Right ventricle myocardium superior (tissue), 1 donor: Measurements from ENCODE around the gene TXLNA. TPM values are rescaled to one million over a fixed set of nuclear protein-coding genes. Genes with fewer than 3 reads are reported as not detected.
"Not testable (repeated sequence)": the region's sequence is repeated elsewhere in the genome, so short reads cannot be mapped to it uniquely, and the experiment has no call there.

Experiments
- ATAC-seq: fragments of 200-7000 bp; cut with Tn5 transposase; one replicate; pipeline ENCODE4 v1.9.1; 2020; ENCODE audit warnings: mild to moderate bottlenecking; ENCODE audit not compliant: poor library complexity
- DNase-seq: peaks from one replicate; pipeline ENCODE4 v3.0.0-alpha.2; 2020
- intact Hi-C: fragments of 100-400 bp; cut with DNase I; formaldehyde crosslinking; loops from one replicate; pipeline ENCODE4 v1.11.2; 2022
- long read RNA-seq: library from polyadenylated mRNA; unstranded; transcript quantifications from one replicate; pipeline ENCODE4 v2.0.0, GENCODE V29; 2021
- total RNA-seq: library from RNA; stranded (reverse); fragmentation: NEBNext Ultra II Directional; extraction: Animal tissue kit (Norgen Biotek cat#: 25700); gene quantifications from one replicate; pipeline ENCODE4 v1.2.1, GENCODE V29; 2021
- donor health status: DM: no; HTN: yes; CAD: no; lungs with severe emphysema.

Gene TXLNA
- 15.5 TPM for total RNA-seq
- long read RNA-seq, full-length matches to known transcripts = 7 of 21 reads
- long read RNA-seq, partial matches to known transcripts = 2 of 21 reads
- long read RNA-seq, other reads (novel, unspliced or antisense) = 12 of 21 reads

- DNase-seq (peak; percentile 98), ATAC-seq (peak; percentile 97)
- intact Hi-C loops = no loop called here
Measured at GRCh38 chr1:32179443-32180185, at the start of gene TXLNA. TXLNA (plus strand) TSS chr1:32179675; CDS start chr1:32180346, 671 bp downstream.

DNA sequence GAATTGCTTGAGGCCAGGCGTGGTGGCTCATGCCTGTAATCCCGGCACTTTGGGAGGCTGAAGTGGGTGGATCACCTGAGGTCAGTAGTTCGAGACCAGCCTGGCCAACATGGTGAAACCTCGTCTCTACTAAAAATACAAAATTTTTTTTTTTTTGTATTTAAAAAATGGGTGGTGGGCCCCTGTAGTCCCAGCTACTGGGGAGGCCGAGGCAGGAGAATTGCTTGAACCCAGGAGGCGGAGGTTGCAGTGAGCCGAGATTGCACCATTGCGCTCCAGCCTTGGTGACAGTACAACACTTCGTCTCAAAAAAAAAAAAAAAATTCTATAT, 45.6 kb upstream of the TXLNA start:
- intact Hi-C loops, ATAC-seq, DNase-seq: not testable (repeated sequence)

DNA sequence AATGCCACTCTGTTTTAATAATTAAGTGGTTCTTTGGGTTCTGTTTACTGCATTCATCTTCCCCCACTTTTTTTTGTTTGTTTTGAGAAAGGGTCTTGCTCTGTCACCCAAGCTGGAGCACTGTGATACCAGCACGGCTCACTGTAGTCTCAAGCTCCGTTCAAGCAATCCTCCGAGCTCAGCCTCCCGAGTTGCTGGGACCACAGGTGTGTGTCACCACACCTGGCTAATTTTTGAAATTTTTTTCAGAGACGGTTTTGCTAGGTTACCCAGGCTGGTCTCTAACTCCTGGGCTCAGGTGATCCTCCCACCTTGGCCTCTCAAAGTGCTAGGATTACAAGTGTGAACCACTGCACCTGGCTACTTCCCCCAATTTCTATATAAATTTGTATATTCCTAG, 42.4 kb upstream of the TXLNA start:
- intact Hi-C loops = no loop called here
- ATAC-seq = no peak
- DNase-seq = no peak

DNA sequence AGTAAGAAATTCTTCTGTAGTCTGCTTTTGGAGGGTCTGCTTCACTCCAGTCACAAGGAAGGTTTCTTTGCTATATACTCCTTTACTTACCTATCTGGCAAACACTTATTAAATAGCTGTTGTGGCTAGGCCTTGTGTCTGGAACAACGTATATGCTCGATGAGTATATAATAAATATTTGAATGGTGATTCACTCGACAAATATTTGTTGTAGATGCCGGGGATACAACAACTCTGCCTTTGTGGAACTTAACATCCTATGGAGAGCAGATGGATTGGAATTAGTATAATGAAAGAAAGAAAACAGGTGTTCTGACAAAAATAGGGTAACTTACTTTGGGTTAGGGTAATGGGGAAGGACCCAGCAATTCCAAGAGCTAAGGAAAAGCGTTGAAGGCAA, 40.5 kb upstream of the TXLNA start:
- no peak for ATAC-seq
- DNase-seq = no peak
- intact Hi-C loops = no loop called here

- ATAC-seq = peak; percentile 93
- intact Hi-C loops = no loop called here
- DNase-seq = peak; percentile 62
Measured at GRCh38 chr1:32142446-32143301, 36.8 kb upstream of the TXLNA start.

DNA sequence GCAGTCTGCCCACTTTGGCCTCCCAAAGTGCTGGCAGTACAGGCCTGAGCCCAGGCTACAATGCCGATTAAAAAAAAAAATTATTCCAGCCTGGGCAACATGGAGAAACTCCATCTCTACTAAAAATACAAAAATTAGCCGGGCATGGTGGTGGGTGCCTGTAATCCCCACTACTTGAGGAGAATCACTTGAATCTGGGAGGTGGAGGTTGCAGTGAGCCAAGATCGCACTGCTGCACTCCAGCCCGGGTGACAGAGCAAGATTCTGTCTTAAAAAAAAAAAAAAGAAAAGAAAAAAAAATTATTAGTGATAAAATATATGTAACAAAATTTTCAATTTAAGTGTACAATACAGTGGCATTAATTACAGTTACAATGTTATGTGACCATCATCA, 36.2 kb upstream of the TXLNA start:
- ATAC-seq = peak; percentile 10
- intact Hi-C loops, DNase-seq: not testable (repeated sequence)

DNA sequence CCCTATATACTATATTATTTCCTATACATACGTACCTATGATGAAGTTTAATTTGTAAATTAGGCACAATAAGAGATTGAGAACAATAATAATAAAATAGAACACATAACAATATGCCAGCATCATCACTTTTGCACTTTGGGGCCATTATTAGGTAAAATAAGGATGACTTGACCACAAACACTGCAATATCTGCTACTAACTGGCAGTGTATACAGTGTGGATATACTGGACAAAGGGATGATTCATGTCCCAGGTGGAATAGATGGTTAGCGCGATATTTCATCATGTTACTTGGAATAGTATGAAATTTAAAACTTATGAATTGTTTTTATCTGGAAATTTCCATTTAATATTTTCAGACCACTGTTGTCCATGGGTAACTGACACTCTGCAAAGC, 35.4 kb upstream of the TXLNA start:
- DNase-seq (no peak), ATAC-seq (no peak)
- intact Hi-C loops = no loop called here

- intact Hi-C loops, ATAC-seq, DNase-seq: not testable (repeated sequence)
Measured at GRCh38 chr1:32147799-32148198, 31.7 kb upstream of the TXLNA start.

DNA sequence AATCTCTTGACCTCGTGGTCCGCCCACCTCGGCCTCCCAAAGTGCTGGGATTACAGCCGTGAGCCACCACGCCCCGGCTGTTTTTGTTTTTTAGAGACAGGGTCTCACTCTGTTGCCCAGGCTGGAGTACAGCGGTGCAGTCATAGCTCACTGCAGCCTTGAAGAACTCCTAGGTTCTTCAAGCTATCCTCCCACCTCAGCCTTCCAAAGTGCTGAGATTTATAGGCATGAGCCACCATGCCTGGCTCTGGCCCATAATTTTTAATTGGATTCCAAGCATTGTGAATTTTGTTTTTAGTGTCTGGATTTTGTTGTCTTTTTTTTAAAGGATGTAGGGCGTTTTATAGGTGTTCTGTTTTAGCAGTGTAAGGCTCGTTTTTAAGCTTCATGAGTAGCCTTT, 28.6 kb upstream of the TXLNA start:
- DNase-seq = no peak
- ATAC-seq = no peak
- intact Hi-C loops = no loop called here

- intact Hi-C loops = no loop called here
- DNase-seq (no peak), ATAC-seq (peak; percentile 19)
Measured at GRCh38 chr1:32151319-32151787, 28.1 kb upstream of the TXLNA start.

DNA sequence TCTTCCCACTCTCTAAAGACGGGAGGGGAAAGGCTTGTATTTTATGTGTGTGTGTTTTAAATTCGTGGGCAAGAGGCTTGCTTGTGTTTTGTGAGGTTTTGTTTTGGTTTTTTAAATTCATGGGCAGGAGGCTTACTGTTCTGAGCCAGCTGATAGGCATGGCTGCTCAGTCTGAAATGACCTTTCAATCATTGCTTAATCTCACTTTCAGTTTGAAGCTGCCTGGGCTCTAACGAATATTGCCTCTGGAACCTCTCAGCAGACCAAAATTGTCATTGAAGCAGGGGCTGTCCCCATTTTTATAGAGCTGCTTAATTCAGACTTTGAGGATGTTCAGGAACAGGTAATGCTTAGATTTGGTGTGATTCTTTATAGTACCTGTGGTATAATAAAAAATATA, 20.3 kb upstream of the TXLNA start:
- DNase-seq (no peak), ATAC-seq (no peak)
- intact Hi-C loops = no loop called here

- ATAC-seq = no peak
- intact Hi-C loops = no loop called here
- no peak for DNase-seq
Measured at GRCh38 chr1:32163405-32163804, 16.1 kb upstream of the TXLNA start.

GRCh38 chr1:32165633-32166032, 13.8 kb upstream of the TXLNA start:
- intact Hi-C loops, DNase-seq, ATAC-seq: not testable (repeated sequence)

DNA sequence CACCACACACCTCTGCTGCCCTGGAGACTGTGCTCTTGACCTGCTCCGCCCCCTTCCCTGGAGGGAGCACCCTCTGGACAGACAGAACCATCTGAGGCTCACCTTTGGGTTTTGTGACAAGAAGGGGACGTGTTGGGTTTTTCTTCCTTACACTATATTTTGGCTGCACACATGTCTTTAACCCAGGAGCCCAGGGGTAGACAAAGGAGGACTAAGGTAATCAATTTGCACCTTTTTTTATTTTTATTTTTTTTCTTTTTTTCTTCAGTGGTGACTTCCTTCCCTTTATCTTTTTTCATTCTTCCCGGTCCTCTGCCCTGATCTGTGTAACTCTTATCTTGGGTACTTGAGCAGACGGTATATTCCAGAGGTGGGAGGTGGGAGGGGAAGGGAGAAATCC, 8.5 kb upstream of the TXLNA start:
- DNase-seq = no peak
- intact Hi-C loops = no loop called here
- no peak for ATAC-seq

GRCh38 chr1:32172621-32173245, 6.7 kb upstream of the TXLNA start:
- DNase-seq (no peak), ATAC-seq (no peak)

GRCh38 chr1:32178380-32179192, 889 bp upstream of the TXLNA start:
- DNase-seq (no peak), ATAC-seq (no peak)
- intact Hi-C loops = no loop called here

More at GRCh38 chr1:32172621-32173245, 6.7 kb upstream of the TXLNA start:
- intact Hi-C loops = no loop called here

DNA sequence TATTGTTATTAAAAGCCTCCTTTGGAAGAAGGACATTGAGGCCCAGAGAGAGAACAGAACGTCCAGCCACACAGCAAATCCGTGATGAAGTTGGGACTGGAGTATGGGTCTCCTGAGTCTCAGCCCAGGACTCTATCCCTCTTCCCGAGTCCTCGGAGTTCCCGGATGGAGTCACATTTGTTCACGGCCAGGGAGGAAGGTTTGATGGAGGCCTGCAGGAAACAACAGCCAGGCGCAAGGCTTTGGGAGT, 357 bp upstream of the TXLNA start:
- intact Hi-C loops = no loop called here
- ATAC-seq (peak; percentile 21), DNase-seq (no peak)

- DNase-seq = peak; percentile 75
- ATAC-seq = peak; percentile 38
- intact Hi-C loops = no loop called here
Measured at GRCh38 chr1:32180186-32181060, 948 bp downstream of the TXLNA start.
